HepG2 (cell line): ENCODE measurements around the gene ANKUB1. TPM values are rescaled to one million over a fixed set of nuclear protein-coding genes. Genes with fewer than 3 reads are reported as not detected.

ENCODE experiments used
- ARNT2 ChIP-seq: sonication (generic); formaldehyde crosslinking; IDR thresholded peaks from 2 replicates; pipeline ENCODE4 v1.8.0; 2022; ENCODE audit warnings: mild to moderate bottlenecking, low read depth, missing genetic modification reagents, moderate library complexity
- GLI4 ChIP-seq: sonication (generic); formaldehyde crosslinking; IDR thresholded peaks from 2 replicates; pipeline ENCODE4 v1.5.1; 2020; ENCODE audit warnings: missing genetic modification reagents, mild to moderate bottlenecking, moderate library complexity, borderline replicate concordance
- HCFC1 ChIP-seq: fragments of 150-350 bp; IDR thresholded peaks from 2 replicates; pipeline ENCODE4 v1.6.1; 2014; ENCODE audit warnings: low read depth, low read length
- KLF16 ChIP-seq, 2 experiments: sonication (generic) in 1 of 2; formaldehyde crosslinking in 1 of 2; IDR thresholded peaks; 2 replicates each; pipeline versions ENCODE4 v1.6.1 to v1.8.0; 2016 to 2023; ENCODE audit warnings: missing genetic modification reagents in 2 of 2, missing compliant biosample characterization in 1 of 2
- NONO ChIP-seq, 2 experiments: fragments of 450-650 bp in 1 of 2; sonication (generic) in 1 of 2; formaldehyde crosslinking in 1 of 2; IDR thresholded peaks in 1 of 2; conservative IDR thresholded peaks in 1 of 2; 2 replicates each; pipeline versions ENCODE4 v1.6.1 to v1.8.0; 2017 to 2022; ENCODE audit warnings: mild to moderate bottlenecking in 1 of 2, missing genetic modification reagents in 1 of 2, moderate library complexity in 1 of 2
- SIN3B ChIP-seq: fragments of 150-350 bp; IDR thresholded peaks from 2 replicates; pipeline ENCODE4 v1.6.1; 2014; ENCODE audit warnings: low read length
- SRSF4 ChIP-seq: fragments of 200-400 bp; formaldehyde crosslinking; IDR thresholded peaks from one replicate; pipeline ENCODE4 v1.6.1; 2018; ENCODE audit warnings: mild to moderate bottlenecking, low read depth, low read length, moderate library complexity; ENCODE audit not compliant: poor library complexity, severe bottlenecking
- TERF1 ChIP-seq: sonication (generic); formaldehyde crosslinking; IDR thresholded peaks from 2 replicates; pipeline ENCODE4 v1.8.0; 2022; ENCODE audit warnings: mild to moderate bottlenecking, missing genetic modification reagents, moderate library complexity
- TIGD3 ChIP-seq: sonication (generic); formaldehyde crosslinking; IDR thresholded peaks from 2 replicates; pipeline ENCODE4 v1.5.1; 2020; ENCODE audit warnings: mild to moderate bottlenecking, missing genetic modification reagents, borderline replicate concordance
- ZBTB39 ChIP-seq: sonication (generic); formaldehyde crosslinking; IDR thresholded peaks from 2 replicates; pipeline ENCODE4 v1.5.0; 2020; ENCODE audit warnings: missing genetic modification reagents
- ZIK1 ChIP-seq: sonication (generic); formaldehyde crosslinking; IDR thresholded peaks from 2 replicates; pipeline ENCODE4 v1.5.0; 2020; ENCODE audit warnings: mild to moderate bottlenecking, low read depth, missing genetic modification reagents, borderline replicate concordance
- ZNF496 ChIP-seq: sonication (generic); formaldehyde crosslinking; IDR thresholded peaks from 2 replicates; pipeline ENCODE4 v1.8.1; 2023; ENCODE audit warnings: mild to moderate bottlenecking, moderate library complexity, missing genetic modification reagents; ENCODE audit not compliant: insufficient replicate concordance
- ZNF501 ChIP-seq: sonication (generic); formaldehyde crosslinking; IDR thresholded peaks from 2 replicates; pipeline ENCODE4 v1.5.1; 2020; ENCODE audit warnings: mild to moderate bottlenecking, moderate library complexity, missing genetic modification reagents
- ZNF510 ChIP-seq: sonication (generic); formaldehyde crosslinking; IDR thresholded peaks from 2 replicates; pipeline ENCODE4 v1.4.0; 2020; ENCODE audit warnings: low read depth, mild to moderate bottlenecking, missing genetic modification reagents
- ZNF567 ChIP-seq: sonication (generic); formaldehyde crosslinking; IDR thresholded peaks from 2 replicates; pipeline ENCODE4 v1.8.1; 2023; ENCODE audit warnings: mild to moderate bottlenecking, missing genetic modification reagents, borderline replicate concordance
- ZSCAN21 ChIP-seq: sonication (generic); formaldehyde crosslinking; IDR thresholded peaks from 2 replicates; pipeline ENCODE4 v1.8.0; 2022; ENCODE audit warnings: mild to moderate bottlenecking, missing genetic modification reagents, moderate library complexity, borderline replicate concordance
- polyA plus RNA-seq, 8 experiments: library from polyadenylated mRNA; depleted of rRNA in 3 of 8; stranded (reverse) in 7 of 8; unstranded in 1 of 8; fragments of >200 nt; fragmentation: Illumina TruSeq in 4 of 8; extraction: Trizol in 4 of 8; gene quantifications; 2 replicates each; pipeline versions ENCODE4 v1.2.1 to v1.2.3, GENCODE V29; 2011 to 2016; ENCODE audit warnings: low read depth in 4 of 8, missing spikeins in 1 of 8, mixed read lengths in 1 of 8; ENCODE audit not compliant: insufficient read depth in 1 of 8
- total RNA-seq, 5 experiments: library from RNA; depleted of rRNA; stranded (reverse); fragments of >200 nt; fragmentation: Illumina TruSeq; extraction: Trizol; gene quantifications; 2 replicates each; pipeline ENCODE4 v1.2.3, GENCODE V29; 2016; ENCODE audit warnings: low read depth in 1 of 5
- TF ChIP-seq, protein P1 (sequence below): sonication (generic); formaldehyde crosslinking; IDR thresholded peaks from 2 replicates; pipeline ENCODE4 v1.4.0; 2020; ENCODE audit warnings: missing genetic modification reagents
- TF ChIP-seq, protein P2 (sequence below): sonication (generic); formaldehyde crosslinking; IDR thresholded peaks from 2 replicates; pipeline ENCODE4 v1.5.1; 2020; ENCODE audit warnings: mild to moderate bottlenecking, missing genetic modification reagents

The ANKUB1 gene
- total and polyA plus RNA-seq, 2 of the 13 experiments (the other 11 are each of a cell fraction or from before 2014, with no cell fraction given), result not detected

DNA sequence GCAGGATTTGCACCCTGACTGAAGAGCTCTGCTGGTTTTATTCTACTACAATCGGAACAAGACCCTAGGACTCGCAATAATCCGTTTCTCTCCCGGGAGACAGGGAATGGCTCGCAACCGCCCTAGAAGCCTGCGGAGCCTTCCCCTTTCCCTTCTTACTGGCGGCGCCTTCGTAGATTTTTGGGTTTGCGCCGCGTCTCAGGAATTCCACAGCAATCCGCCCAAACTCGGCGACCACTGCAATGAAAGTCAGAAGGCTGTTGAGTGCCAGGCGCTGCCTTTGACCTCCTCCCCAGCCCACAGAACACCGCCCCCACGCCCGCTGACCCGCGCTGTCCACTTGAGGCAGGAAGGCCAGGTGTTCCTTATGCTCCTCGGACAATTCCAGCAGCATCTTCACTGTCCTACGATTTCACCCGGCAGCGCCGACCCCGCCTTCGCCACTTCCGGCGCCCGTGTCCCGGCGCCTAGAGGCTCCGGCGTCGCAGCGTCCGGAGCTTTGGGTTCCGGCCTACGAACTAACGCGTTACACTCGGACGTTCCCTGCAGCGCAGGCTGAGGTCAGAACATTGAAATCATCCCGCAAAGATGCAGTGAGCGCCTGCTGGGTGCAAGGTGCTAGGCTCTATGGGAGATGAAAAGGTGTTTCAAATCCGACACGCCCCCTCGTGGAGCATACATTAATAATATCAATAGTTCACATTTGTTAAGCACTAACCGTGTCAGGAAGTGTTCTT, 40.1 kb downstream of the ANKUB1 start, which contains the start of gene COMMD2 (continued):
- TF ChIP-seq GLI4 (CRISPR knock-in tag) (no peak), ZNF510 (CRISPR knock-in tag) (no peak), ZNF501 (CRISPR knock-in tag) (peak; percentile 94), SIN3B (peak; percentile 93), SRSF4 (no peak), KLF16 (CRISPR knock-in tag; IDR thresholded peaks at IDR 0.05) (peak in 1 of 2 experiments; percentile 95; a peak in 2 of 4 replicates), ZSCAN21 (CRISPR knock-in tag) (peak; percentile 83; the same call in 1 of the 2 replicates), NONO (IDR thresholded peaks at IDR 0.05) (no peak), NONO (CRISPR knock-in tag; conservative IDR thresholded peaks at IDR 0.05) (peak; percentile 99), ZIK1 (peak; percentile 66; the same call in 1 of the 2 replicates), ZNF496 (CRISPR knock-in tag) (no peak), ZBTB39 (CRISPR knock-in tag) (0 out of 2 replicates have a peak, but pooled peaks have one; percentile 34), TERF1 (CRISPR knock-in tag) (no peak), ARNT2 (CRISPR knock-in tag) (peak; percentile 39; the same call in 1 of the 2 replicates), HCFC1 (peak; percentile 68; the same call in 1 of the 2 replicates), ZNF567 (CRISPR knock-in tag) (0 out of 2 replicates have a peak, but pooled peaks have one; percentile 34), TIGD3 (peak; percentile 32; the same call in 1 of the 2 replicates)
- TF ChIP-seq, protein P1, sequence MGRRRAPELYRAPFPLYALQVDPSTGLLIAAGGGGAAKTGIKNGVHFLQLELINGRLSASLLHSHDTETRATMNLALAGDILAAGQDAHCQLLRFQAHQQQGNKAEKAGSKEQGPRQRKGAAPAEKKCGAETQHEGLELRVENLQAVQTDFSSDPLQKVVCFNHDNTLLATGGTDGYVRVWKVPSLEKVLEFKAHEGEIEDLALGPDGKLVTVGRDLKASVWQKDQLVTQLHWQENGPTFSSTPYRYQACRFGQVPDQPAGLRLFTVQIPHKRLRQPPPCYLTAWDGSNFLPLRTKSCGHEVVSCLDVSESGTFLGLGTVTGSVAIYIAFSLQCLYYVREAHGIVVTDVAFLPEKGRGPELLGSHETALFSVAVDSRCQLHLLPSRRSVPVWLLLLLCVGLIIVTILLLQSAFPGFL (CRISPR knock-in tag), result no peak
- TF ChIP-seq, protein P2, sequence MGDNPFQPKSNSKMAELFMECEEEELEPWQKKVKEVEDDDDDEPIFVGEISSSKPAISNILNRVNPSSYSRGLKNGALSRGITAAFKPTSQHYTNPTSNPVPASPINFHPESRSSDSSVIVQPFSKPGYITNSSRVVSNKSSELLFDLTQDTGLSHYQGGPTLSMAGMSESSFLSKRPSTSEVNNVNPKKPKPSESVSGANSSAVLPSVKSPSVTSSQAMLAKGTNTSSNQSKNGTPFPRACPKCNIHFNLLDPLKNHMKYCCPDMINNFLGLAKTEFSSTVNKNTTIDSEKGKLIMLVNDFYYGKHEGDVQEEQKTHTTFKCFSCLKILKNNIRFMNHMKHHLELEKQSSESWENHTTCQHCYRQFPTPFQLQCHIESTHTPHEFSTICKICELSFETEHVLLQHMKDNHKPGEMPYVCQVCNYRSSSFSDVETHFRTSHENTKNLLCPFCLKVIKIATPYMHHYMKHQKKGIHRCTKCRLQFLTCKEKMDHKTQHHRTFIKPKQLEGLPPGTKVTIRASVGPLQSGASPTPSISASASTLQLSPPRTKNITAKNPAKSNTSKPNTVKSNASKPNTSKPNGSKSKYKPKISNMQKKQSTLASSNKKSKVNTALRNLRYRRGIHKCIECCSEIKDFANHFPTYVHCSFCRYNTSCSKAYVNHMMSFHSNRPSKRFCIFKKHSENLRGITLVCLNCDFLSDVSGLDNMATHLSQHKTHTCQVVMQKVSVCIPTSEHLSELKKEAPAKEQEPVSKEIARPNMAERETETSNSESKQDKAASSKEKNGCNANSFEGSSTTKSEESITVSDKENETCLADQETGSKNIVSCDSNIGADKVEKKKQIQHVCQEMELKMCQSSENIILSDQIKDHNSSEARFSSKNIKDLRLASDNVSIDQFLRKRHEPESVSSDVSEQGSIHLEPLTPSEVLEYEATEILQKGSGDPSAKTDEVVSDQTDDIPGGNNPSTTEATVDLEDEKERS, result peak; percentile 57; the same call in 1 of the 2 replicates
